Fibroblast of skin of right quadriceps (primary cell): ENCODE measurements around the gene RAPGEF4.
"Not testable (repeated sequence)": the region's sequence is repeated elsewhere in the genome, so short reads cannot be mapped to it uniquely, and the experiment has no call there.

Source experiments
- DNase-seq: peaks from one replicate; pipeline ENCODE4 v3.0.0-alpha.2; 2013

The RAPGEF4 gene

GRCh38 chr2:172777431-172777830 lies 41.8 kb downstream of the RAPGEF4 start:
- DNase-seq: peak; percentile 19

GRCh38 chr2:172782506-172783164 lies 47.0 kb downstream of the RAPGEF4 start:
- no peak for DNase-seq

- peak; percentile 97 for DNase-seq
Measured at GRCh38 chr2:172783165-172783898, 47.7 kb downstream of the RAPGEF4 start.

- no peak for DNase-seq
Measured at GRCh38 chr2:172788871-172789270, 53.2 kb downstream of the RAPGEF4 start.

- peak; percentile 34 for DNase-seq
Measured at GRCh38 chr2:172790404-172790803, 54.8 kb downstream of the RAPGEF4 start.

- DNase-seq: no peak
Measured at GRCh38 chr2:172791953-172792352, 56.3 kb downstream of the RAPGEF4 start.

GRCh38 chr2:172792711-172793110 lies 57.1 kb downstream of the RAPGEF4 start:
- peak; percentile 13 for DNase-seq

- DNase-seq: not testable (repeated sequence)
Measured at GRCh38 chr2:172803308-172803707, 67.7 kb downstream of the RAPGEF4 start.

- DNase-seq: no peak
Measured at GRCh38 chr2:172804423-172804822, 68.8 kb downstream of the RAPGEF4 start.

GRCh38 chr2:172806493-172806892 lies 70.8 kb downstream of the RAPGEF4 start:
- peak; percentile 62 for DNase-seq

GRCh38 chr2:172806996-172807395 lies 71.4 kb downstream of the RAPGEF4 start:
- no peak for DNase-seq

GRCh38 chr2:172808156-172808555 lies 72.5 kb downstream of the RAPGEF4 start:
- DNase-seq: no peak

GRCh38 chr2:172811027-172811426 lies 75.4 kb downstream of the RAPGEF4 start:
- peak; percentile 11 for DNase-seq

GRCh38 chr2:172812158-172812744 lies 76.6 kb downstream of the RAPGEF4 start:
- no peak for DNase-seq

GRCh38 chr2:172813314-172813888 lies 77.8 kb downstream of the RAPGEF4 start:
- peak; percentile 23 for DNase-seq

GRCh38 chr2:172817411-172817810 lies 81.8 kb downstream of the RAPGEF4 start:
- DNase-seq: peak; percentile 22

GRCh38 chr2:172819943-172820342 lies 84.3 kb downstream of the RAPGEF4 start:
- no peak for DNase-seq

- DNase-seq: no peak
Measured at GRCh38 chr2:172821370-172822338, 86.0 kb downstream of the RAPGEF4 start.

- DNase-seq: no peak
Measured at GRCh38 chr2:172822585-172822984, 86.9 kb downstream of the RAPGEF4 start.

- DNase-seq: no peak
Measured at GRCh38 chr2:172823261-172823850, 87.7 kb downstream of the RAPGEF4 start.

GRCh38 chr2:172826522-172826921 lies 90.9 kb downstream of the RAPGEF4 start:
- no peak for DNase-seq

GRCh38 chr2:172829229-172829628 lies 93.6 kb downstream of the RAPGEF4 start:
- DNase-seq: peak; percentile 88
